HG03039 (cell line): Measurements from ENCODE around the gene VPS18.

Experiments used
- ATAC-seq: cut with Tn5 transposase; IDR thresholded peaks from one replicate; pipeline ENCODE4 v1.9.1; 2021; ENCODE audit warnings: mild to moderate bottlenecking, moderate library complexity; ENCODE audit not compliant: unreplicated experiment

Gene VPS18

DNA sequence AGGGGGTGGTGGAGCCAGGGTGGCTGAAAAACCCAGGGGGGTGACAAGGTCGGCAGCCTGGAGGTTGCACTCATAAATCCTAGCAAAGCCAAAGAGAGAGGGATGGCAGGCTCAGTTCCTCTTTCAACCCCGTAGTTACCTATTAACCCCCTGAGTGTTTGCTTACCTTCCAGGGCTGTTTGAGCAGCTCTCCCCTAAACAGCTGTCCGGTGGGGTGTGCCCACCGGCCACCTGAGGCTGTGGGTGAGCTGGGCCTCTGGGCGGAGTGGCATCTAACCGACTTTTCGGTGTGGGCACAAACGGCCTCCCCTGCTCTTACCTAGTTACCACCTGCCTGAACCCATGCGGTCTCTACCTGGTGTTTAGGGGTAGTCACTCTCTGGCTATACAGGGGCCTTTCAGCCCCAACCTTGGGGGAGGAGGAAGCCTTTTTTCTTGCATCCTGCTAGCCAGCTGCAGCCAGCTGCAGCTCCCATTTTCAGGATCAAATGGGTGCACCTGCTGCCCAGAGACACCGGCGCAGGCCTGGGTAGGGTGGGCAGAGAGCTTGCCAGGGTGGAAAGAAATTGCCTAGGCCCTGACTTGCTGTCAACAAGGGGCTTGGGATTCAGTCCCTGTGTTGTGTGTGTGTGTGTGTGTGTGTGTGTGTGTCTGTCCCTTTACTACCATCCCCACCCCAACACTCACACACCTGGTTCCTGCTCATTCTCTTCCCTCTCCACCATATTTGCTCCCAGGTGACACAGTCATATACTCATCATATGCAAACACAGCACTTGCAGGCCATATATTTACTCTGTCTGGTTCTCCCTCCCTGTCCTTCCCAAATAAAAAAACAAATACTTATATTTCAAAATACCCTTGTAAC is 38.6 kb downstream of the VPS18 start:
- ATAC-seq, result no peak

GRCh38 chr15:40933517-40933902 is 39.3 kb downstream of the VPS18 start:
- no peak for ATAC-seq

GRCh38 chr15:40934457-40934856 is 40.2 kb downstream of the VPS18 start:
- no peak for ATAC-seq

DNA sequence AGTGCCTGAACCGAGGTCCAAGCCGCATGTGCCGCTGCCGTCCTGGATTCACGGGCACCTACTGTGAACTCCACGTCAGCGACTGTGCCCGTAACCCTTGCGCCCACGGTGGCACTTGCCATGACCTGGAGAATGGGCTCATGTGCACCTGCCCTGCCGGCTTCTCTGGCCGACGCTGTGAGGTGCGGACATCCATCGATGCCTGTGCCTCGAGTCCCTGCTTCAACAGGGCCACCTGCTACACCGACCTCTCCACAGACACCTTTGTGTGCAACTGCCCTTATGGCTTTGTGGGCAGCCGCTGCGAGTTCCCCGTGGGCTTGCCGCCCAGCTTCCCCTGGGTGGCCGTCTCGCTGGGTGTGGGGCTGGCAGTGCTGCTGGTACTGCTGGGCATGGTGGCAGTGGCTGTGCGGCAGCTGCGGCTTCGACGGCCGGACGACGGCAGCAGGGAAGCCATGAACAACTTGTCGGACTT is 42.0 kb downstream of the VPS18 start:
- ATAC-seq, result no peak

DNA sequence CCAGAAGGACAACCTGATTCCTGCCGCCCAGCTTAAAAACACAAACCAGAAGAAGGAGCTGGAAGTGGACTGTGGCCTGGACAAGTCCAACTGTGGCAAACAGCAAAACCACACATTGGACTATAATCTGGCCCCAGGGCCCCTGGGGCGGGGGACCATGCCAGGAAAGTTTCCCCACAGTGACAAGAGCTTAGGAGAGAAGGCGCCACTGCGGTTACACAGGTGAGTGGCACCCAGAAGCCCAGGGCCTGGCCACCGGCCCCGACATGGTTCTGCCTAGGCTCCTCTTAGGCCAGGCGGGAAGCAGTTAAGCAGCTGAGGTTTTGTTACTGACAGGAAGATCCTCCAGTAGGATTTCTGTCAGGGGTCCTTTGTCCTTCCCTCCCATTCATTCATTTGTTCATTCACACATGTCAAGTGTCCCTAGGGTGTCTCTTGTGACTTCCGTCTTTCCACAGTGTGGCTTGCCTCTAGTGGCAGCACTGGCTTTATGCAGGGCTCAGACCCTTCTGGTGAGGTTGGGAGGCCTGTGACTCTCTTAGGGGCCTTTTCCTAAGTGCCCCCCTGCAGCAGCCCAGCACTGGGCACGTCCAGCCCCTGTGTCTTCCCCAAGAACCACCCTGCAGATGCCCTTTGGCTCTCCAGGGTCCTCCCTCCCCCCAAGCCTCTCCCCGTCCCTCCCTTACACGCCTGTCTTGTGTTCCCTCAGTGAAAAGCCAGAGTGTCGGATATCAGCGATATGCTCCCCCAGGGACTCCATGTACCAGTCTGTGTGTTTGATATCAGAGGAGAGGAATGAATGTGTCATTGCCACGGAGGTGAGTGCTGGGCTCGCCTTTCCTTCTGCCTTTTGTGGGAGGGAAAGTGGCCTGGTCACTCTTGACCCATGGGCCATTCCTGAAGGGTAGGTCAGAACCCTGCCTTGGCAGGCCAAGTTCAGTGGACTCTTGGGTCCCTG is 42.7 kb downstream of the VPS18 start:
- no peak for ATAC-seq

GRCh38 chr15:40937762-40938535 is 43.7 kb downstream of the VPS18 start:
- ATAC-seq, result no peak

GRCh38 chr15:40938536-40938870 is 44.3 kb downstream of the VPS18 start:
- no peak for ATAC-seq

- ATAC-seq, result no peak
Observed at GRCh38 chr15:40940296-40940801, 46.1 kb downstream of the VPS18 start.

DNA sequence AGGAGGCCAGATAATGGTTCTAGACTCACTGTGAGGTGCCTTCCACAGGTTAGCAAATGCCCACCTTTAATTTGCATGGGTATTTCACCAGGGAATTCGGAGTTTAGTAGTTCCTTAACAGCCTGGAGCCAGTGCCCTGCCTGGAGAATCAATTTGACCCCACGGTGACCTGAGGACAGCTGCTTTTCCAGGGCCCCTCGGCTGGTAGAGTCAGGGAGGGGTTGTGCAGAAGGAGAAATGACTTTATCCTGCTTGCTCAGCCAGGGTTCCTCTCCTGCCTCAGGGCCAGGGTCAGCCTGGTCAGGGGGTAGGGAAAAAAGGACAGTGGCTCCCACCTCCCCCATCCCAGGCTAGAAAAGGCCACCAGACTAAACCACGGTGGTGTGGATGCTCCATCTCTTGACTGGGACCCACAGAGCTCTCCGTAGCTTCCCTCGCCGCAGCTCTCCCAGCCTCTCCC is 46.8 kb downstream of the VPS18 start:
- ATAC-seq, result no peak

DNA sequence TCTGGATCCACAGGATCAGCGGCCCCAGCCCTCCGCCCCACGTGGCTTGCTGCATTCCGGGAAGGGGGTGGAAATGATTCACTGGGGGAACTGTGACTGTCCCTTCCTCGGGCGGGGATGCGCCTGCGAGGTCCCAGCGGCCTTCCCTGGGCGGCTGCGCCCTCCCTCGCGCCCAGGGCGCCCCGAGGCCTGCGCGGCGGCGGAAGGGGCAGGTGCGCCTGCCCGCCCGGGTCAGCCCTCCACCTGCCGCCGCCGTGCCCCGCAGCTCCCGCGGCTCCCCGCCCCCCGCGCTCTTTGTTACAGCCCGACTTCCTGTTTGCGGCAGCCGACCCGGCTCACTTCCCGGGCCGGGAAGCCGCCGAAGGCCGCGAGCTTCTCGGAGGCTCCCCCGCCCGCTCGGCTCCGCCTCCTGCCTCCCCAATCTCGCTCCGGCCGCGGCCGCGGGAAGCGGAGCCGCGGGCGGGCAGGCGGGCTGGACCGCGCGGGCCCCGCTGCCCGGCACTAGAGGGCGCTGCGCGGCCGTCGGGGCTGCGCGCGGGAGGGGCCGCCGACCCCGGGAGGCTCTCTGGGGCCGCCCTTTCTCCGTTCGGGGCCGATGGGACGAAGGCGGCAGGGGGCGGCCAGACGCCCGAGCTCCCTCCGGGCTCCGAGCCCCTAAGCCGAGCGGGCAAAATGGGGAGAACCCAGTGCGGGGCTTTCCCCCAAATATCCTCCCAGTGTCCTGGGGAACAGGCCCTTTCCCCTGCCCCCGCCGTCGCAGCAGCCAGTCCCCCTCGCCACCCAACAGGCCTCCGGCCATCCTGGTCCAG is 47.5 kb downstream of the VPS18 start:
- peak; percentile 59 for ATAC-seq

DNA sequence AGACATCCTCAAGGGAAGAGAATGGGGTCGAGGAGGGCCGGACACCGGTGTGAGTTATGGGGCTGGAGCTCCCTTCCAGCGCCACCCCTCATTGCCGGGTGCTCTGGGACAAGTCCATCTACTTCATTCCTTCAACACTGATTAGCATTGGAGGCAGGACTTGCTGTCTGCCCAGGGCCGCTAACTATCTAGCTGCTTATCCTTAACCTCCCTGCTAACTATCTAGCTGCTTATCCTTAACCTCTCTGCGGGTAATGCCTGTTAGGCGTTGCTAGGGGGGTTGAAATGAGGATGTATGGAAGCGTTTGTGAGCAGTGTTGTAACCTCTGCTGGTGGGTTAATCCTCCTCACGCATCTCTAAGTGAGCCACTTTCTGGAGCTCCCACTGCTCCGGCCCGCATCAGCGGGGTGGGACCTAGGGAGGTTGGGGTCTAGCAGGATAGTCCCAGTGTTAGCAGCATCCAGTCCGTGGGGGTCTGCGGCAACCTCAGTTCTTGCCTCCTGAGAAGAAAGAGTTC is 48.1 kb downstream of the VPS18 start:
- ATAC-seq, result no peak

GRCh38 chr15:40942878-40943277 is 48.6 kb downstream of the VPS18 start:
- no peak for ATAC-seq

DNA sequence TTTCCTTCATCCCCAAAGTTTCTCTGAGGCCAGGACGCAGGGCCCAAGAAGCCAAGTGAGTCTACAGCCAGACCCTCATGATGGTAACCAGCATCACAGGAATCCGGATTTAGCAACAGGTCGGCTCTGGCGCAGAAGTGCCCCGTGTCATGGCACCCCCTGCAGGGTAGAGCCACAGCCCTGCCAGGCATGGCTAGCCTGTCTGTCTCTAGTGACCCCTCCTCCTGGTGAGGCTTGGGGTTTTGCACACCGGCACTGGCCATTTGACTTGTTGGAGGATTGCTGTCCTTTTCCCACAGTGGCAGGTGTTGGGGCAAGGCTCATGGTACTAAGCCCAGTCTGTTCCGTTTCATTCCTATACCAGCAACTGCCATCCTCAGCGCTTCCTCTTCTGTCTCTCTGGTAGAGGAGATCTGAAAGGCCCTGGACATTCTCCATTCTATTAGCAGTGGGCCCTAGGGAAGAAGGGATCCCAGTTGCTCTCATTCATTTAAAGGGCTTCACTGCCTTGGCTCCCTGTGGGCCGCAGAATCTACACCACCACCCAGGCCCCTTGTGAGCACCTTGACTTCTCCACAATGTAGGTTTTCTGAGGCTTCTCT is 49.6 kb downstream of the VPS18 start:
- ATAC-seq, result no peak

DNA sequence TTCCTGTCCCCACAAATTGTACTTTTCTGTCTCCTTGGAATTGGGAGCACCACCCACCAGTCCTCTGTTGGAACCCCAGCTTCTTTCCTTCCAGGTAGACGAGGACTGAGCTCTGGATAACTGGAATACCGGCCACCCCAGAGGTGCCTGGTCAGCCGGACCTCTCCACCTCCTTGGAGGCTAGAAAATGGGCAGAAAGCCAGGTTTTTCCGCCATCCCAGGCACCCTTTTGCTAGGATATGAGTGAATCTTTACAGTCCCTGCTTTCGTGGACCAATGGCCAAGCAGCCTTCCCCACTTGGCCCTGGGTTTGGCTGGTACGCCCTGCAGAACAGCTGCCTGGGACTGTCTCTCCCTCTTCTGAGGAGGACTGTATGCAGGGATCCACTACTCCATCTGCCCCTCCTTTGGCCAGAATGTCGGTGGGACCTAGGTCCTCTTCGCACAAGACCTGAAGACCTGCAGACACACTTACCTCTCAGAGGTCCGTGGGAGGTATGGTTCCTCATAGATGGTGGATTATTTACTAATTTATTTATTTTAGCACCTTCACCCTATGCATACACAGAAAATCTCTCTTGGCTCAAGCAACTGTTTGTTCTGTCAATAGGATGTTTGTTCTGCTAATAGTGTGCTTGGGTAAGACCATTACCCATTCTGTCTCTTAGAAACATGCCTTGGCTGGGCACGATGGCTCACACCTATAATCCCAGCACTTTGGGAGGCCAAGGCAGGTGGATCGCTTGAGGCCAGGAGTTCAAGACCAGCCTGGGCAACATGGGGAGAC is 50.5 kb downstream of the VPS18 start:
- ATAC-seq, result no peak

DNA sequence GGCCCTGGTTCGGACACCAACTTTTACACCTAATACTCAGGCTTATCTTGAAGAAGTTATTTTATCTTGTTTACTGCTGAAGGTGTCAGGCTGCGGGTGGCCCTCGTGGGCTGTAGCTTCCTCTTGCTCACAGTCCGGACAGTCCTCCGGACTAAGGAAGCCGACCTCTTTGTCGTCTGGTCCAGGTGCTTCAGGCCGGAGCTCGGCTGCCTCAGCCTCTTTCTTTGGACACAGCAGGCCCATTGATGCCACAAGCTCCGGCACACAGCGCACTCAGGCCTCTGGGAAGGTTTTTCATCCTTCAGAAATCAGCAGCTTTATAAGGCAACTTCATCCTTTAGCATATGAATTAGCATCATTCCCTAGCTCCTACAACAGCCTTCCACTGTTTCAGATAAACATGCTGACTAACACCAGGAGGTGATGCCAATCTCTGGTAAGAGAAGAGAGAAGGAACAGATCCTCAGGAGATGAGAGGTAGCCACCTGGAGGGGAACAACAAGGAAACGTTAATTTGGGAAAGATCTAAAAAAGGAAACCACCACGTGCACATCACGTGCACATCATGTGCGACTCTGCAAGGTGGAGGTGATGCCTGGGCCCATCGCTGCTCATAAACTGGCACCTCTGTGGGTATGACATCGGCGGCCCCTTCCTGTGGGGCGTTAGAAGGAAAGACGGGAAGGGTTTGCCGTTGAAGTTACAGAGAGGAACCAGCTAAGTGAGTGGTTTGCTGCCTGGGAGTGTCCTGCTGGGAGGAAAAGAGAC is 54.6 kb downstream of the VPS18 start:
- ATAC-seq, result no peak

GRCh38 chr15:40949756-40950207 is 55.5 kb downstream of the VPS18 start:
- ATAC-seq, result no peak

DNA sequence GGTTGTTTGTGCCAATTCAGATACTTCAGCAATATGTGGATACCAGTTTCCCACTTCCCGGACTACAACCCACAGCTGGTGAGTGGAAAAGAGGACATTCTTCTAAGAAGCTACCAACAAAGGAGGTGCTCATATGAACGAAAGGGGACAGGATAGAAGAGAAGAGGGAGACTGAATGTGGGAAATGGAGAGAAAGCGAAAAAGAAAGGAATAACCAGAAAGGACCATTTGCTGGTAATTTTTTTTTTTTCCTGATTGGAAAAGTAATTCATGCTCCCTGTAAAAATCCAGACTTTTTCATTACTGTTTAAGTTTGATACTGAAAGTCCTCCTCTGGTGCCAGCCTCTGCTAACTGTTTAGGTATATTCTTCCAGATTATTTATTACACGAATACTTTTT is 57.5 kb downstream of the VPS18 start:
- ATAC-seq, result no peak
